MCF 10A (cell line): ENCODE data around the gene EP400. TPM values are rescaled to one million over a fixed set of nuclear protein-coding genes. Genes with fewer than 3 reads are reported as not detected.

Experiments used
- BruUV-seq: library from RNA; stranded (reverse); fragments of 400-500 nt; replicated peaks from 2 replicates; lab custom pipeline; 2021; lab: Mats Ljungman, UMichigan
- CTCF ChIA-PET: fragments of 300-600 bp; sonication (Branson Sonifier 250); formaldehyde crosslinking; extraction: SDS; loops from one replicate; lab custom pipeline; 2021; ENCODE audit warnings: antibody characterized with exemption, inconsistent platforms; lab: Yijun Ruan, JAX
- POLR2A ChIA-PET: fragments of 300-600, 350-650 bp; sonication (Branson Sonifier 250); formaldehyde crosslinking; extraction: SDS; loops from one replicate; lab custom pipeline; 2020; ENCODE audit warnings: antibody characterized with exemption, inconsistent platforms; lab: Yijun Ruan, JAX
- DNase-seq: peaks from one replicate; pipeline ENCODE4 v3.0.0-alpha.2; 2018; ENCODE audit not compliant: unreplicated experiment
- H3K27ac Mint-ChIP-seq: one replicate; pipeline ENCODE4 v1.8.0; 2022; ENCODE audit warnings: mild to moderate bottlenecking, low read depth, mixed read lengths; ENCODE audit not compliant: unreplicated experiment
- H3K27me3 Mint-ChIP-seq: one replicate; pipeline ENCODE4 v1.8.0; 2022; ENCODE audit warnings: mixed read lengths; ENCODE audit not compliant: insufficient read depth, unreplicated experiment
- H3K36me3 Mint-ChIP-seq: one replicate; pipeline ENCODE4 v1.8.0; 2022; ENCODE audit warnings: mild to moderate bottlenecking, moderate library complexity, mixed read lengths; ENCODE audit not compliant: insufficient read depth, unreplicated experiment
- H3K4me1 Mint-ChIP-seq: one replicate; pipeline ENCODE4 v1.8.0; 2022; ENCODE audit warnings: mixed read lengths; ENCODE audit not compliant: insufficient read depth, unreplicated experiment
- H3K4me3 Mint-ChIP-seq: one replicate; pipeline ENCODE4 v1.8.0; 2022; ENCODE audit warnings: mild to moderate bottlenecking, moderate library complexity, mixed read lengths; ENCODE audit not compliant: unreplicated experiment
- H3K9me3 Mint-ChIP-seq: one replicate; pipeline ENCODE4 v1.8.0; 2022; ENCODE audit warnings: mixed read lengths; ENCODE audit not compliant: unreplicated experiment
- CTCF ChIP-seq: fragments of 200-600 bp; IDR thresholded peaks from one replicate; pipeline ENCODE4 v1.8.0; 2022; ENCODE audit warnings: antibody characterized with exemption, mild to moderate bottlenecking; ENCODE audit not compliant: unreplicated experiment
- intact Hi-C: fragments of 100-400 bp; cut with micrococcal nuclease; formaldehyde crosslinking; loops from 2 replicates; pipeline ENCODE4 v1.14.1; 2022
- total RNA-seq: library from RNA; stranded (reverse); gene quantifications from 2 replicates; pipeline ENCODE4 v1.2.3, GENCODE V29; 2022

EP400 gene
- total RNA-seq, 1 experiment from 2014 or later: 52.4 TPM

GRCh38 chr12:131940141-131940547 lies 9.6 kb upstream of the EP400 start:
- Mint-ChIP-seq H3K4me1 (peaks cover 12% of the 10 kb centered on the region), H3K9me3 (no peaks in the 10 kb centered on the region), H3K4me3 (no peak overlapping the region), H3K36me3 (peaks cover 76% of the 10 kb centered on the region), H3K27me3 (no peaks in the 10 kb centered on the region), H3K27ac (peak overlapping the region; percentile 92)
- intact Hi-C loops: no loop called here
- no TSS peak for BruUV-seq
- DNase-seq: peak; percentile 87
- ChIA-PET POLR2A (interaction anchor here (0.6 to 3.1 kb wide), 7 partner anchors 10 to 174 kb away, joined by 3 to 29 read pairs (median 4); partner anchors contain the start of genes EP400 and PUS1), CTCF (interaction anchor here (1.3 to 1.5 kb wide), 2 partner anchors 10 to 104 kb away, joined by 4 to 5 read pairs; no protein-coding TSS in a partner anchor)
- TF ChIP-seq CTCF: no peak

GRCh38 chr12:131941116-131941986 lies 8.4 kb upstream of the EP400 start:
- H3K4me3 Mint-ChIP-seq: no peak overlapping the region
- peaks cover 64% of the 10 kb centered on the region for H3K36me3 Mint-ChIP-seq

GRCh38 chr12:131941987-131942341 lies 7.8 kb upstream of the EP400 start:
- no TSS peak for BruUV-seq
- DNase-seq: no peak
- Mint-ChIP-seq H3K4me3 (no peak overlapping the region), H3K27me3 (no peaks in the 10 kb centered on the region), H3K27ac (no peak overlapping the region), H3K36me3 (peaks cover 59% of the 10 kb centered on the region), H3K9me3 (no peaks in the 10 kb centered on the region), H3K4me1 (peaks cover 12% of the 10 kb centered on the region)
- TF ChIP-seq CTCF: no peak
- ChIA-PET POLR2A (interaction anchor here (2.6 kb wide), 1 partner anchor 45 kb away, joined by 14 read pairs; no protein-coding TSS in a partner anchor), CTCF (interaction anchor here (0.6 to 0.9 kb wide), 2 partner anchors 79 to 118 kb away, joined by 3 read pairs; no protein-coding TSS in a partner anchor)
- intact Hi-C loops: no loop called here

More at GRCh38 chr12:131941116-131941986, 8.4 kb upstream of the EP400 start:
- ChIA-PET CTCF (interaction anchor here (0.6 to 1.3 kb wide), 3 partner anchors 9 to 105 kb away, joined by 3 to 5 read pairs (median 3); no protein-coding TSS in a partner anchor), POLR2A (interaction anchor here (0.7 to 3.1 kb wide), 4 partner anchors 9 to 147 kb away, joined by 3 to 29 read pairs (median 15); partner anchors contain the start of genes EP400 and PUS1)
- no TSS peak for BruUV-seq
- no peak for TF ChIP-seq CTCF
- Mint-ChIP-seq H3K27me3 (no peaks in the 10 kb centered on the region), H3K9me3 (no peaks in the 10 kb centered on the region), H3K27ac (peak overlapping the region; percentile 92), H3K4me1 (peaks cover 12% of the 10 kb centered on the region)
- no peak for DNase-seq
- intact Hi-C loops: no loop called here

GRCh38 chr12:131942671-131943070 lies 7.1 kb upstream of the EP400 start:
- no peak for DNase-seq
- intact Hi-C loops: no loop called here
- no peaks in the 10 kb centered on the region for H3K9me3 Mint-ChIP-seq
- ChIA-PET CTCF (interaction anchor here (0.6 to 0.9 kb wide), 2 partner anchors 80 to 119 kb away, joined by 3 read pairs; no protein-coding TSS in a partner anchor), POLR2A (no interaction called here)
- no peak for TF ChIP-seq CTCF
- H3K27me3 Mint-ChIP-seq: no peaks in the 10 kb centered on the region
- peaks cover 12% of the 10 kb centered on the region for H3K4me1 Mint-ChIP-seq
- peaks cover 53% of the 10 kb centered on the region for H3K36me3 Mint-ChIP-seq
- no peak overlapping the region for H3K4me3 Mint-ChIP-seq
- BruUV-seq: no TSS peak
- no peak overlapping the region for H3K27ac Mint-ChIP-seq
